HepG2 (cell line): Measurements from ENCODE around the gene EPB41L1. TPM values are rescaled to one million over a fixed set of nuclear protein-coding genes. Genes with fewer than 3 reads are reported as not detected.
A peak's percentile ranks its signal among the peaks of the same experiment; 100 is the strongest.

Experiments used
- ARNT ChIP-seq: fragments of 450-650 bp; IDR thresholded peaks from 2 replicates; pipeline ENCODE4 v1.6.1; 2017
- HBP1 ChIP-seq: IDR thresholded peaks from 2 replicates; pipeline ENCODE4 v1.6.1; 2016; ENCODE audit warnings: low read depth, control low read depth
- MED1 ChIP-seq: sonication (generic); formaldehyde crosslinking; IDR thresholded peaks from 2 replicates; pipeline ENCODE4 v1.4.0; 2020; ENCODE audit warnings: missing genetic modification reagents
- RNF219 ChIP-seq: sonication (generic); formaldehyde crosslinking; IDR thresholded peaks from 2 replicates; pipeline ENCODE4 v1.5.0; 2020; ENCODE audit warnings: mild to moderate bottlenecking, missing genetic modification reagents
- SIN3A ChIP-seq: IDR thresholded peaks from 2 replicates; pipeline ENCODE4 v1.6.1; 2011; ENCODE audit warnings: low read depth, mild to moderate bottlenecking, control low read depth, low read length, borderline replicate concordance
- SOX6 ChIP-seq, 2 experiments: fragments of 450-650 bp in 1 of 2; sonication (generic) in 1 of 2; formaldehyde crosslinking in 1 of 2; IDR thresholded peaks; 2 replicates each; pipeline versions ENCODE4 v1.4.0 to v1.6.1; 2017 to 2020; ENCODE audit warnings: antibody characterized with exemption in 1 of 2, mild to moderate bottlenecking in 1 of 2, missing genetic modification reagents in 1 of 2
- YEATS2 ChIP-seq: sonication (generic); formaldehyde crosslinking; IDR thresholded peaks from 2 replicates; pipeline ENCODE4 v1.4.0; 2020; ENCODE audit warnings: missing genetic modification reagents, borderline replicate concordance
- ZBTB2 ChIP-seq: sonication (generic); formaldehyde crosslinking; IDR thresholded peaks from 2 replicates; pipeline ENCODE4 v1.8.0; 2022; ENCODE audit warnings: low read depth, missing genetic modification reagents
- ZNF605 ChIP-seq: sonication (generic); formaldehyde crosslinking; IDR thresholded peaks from 2 replicates; pipeline ENCODE4 v1.8.0; 2022; ENCODE audit warnings: mild to moderate bottlenecking, missing genetic modification reagents
- ZNF772 ChIP-seq: sonication (generic); formaldehyde crosslinking; IDR thresholded peaks from 2 replicates; pipeline ENCODE4 v1.5.0; 2020; ENCODE audit warnings: mild to moderate bottlenecking, missing genetic modification reagents
- polyA plus RNA-seq, 8 experiments: library from polyadenylated mRNA; depleted of rRNA in 3 of 8; stranded (reverse) in 7 of 8; unstranded in 1 of 8; fragments of >200 nt; fragmentation: Illumina TruSeq in 4 of 8; extraction: Trizol in 4 of 8; gene quantifications; 2 replicates each; pipeline versions ENCODE4 v1.2.1 to v1.2.3, GENCODE V29; 2011 to 2016; ENCODE audit warnings: low read depth in 4 of 8, missing spikeins in 1 of 8, mixed read lengths in 1 of 8; ENCODE audit not compliant: insufficient read depth in 1 of 8
- total RNA-seq, 5 experiments: library from RNA; depleted of rRNA; stranded (reverse); fragments of >200 nt; fragmentation: Illumina TruSeq; extraction: Trizol; gene quantifications; 2 replicates each; pipeline ENCODE4 v1.2.3, GENCODE V29; 2016; ENCODE audit warnings: low read depth in 1 of 5
- TF ChIP-seq, protein P1 (sequence below), 2 experiments: IDR thresholded peaks; 2 replicates each; pipeline ENCODE4 v1.6.1; 2011 to 2012; ENCODE audit warnings: low read length in 2 of 2, borderline replicate concordance in 1 of 2, low read depth in 1 of 2, mild to moderate bottlenecking in 1 of 2, moderate library complexity in 1 of 2
- TF ChIP-seq, protein P2 (sequence below): IDR thresholded peaks from 2 replicates; pipeline ENCODE4 v1.6.1; 2012; ENCODE audit warnings: low read length, improper control_type of control experiment
- TF ChIP-seq, protein P3 (sequence below): sonication (generic); formaldehyde crosslinking; IDR thresholded peaks from 2 replicates; pipeline ENCODE4 v1.9.0; 2022; ENCODE audit warnings: low read depth, missing genetic modification reagents

EPB41L1 gene
- total and polyA plus RNA-seq, 2 of the 13 experiments (the other 11 are each of a cell fraction or from before 2014, with no cell fraction given), result 16.7 to 39.0 TPM

- TF ChIP-seq, protein P1, sequence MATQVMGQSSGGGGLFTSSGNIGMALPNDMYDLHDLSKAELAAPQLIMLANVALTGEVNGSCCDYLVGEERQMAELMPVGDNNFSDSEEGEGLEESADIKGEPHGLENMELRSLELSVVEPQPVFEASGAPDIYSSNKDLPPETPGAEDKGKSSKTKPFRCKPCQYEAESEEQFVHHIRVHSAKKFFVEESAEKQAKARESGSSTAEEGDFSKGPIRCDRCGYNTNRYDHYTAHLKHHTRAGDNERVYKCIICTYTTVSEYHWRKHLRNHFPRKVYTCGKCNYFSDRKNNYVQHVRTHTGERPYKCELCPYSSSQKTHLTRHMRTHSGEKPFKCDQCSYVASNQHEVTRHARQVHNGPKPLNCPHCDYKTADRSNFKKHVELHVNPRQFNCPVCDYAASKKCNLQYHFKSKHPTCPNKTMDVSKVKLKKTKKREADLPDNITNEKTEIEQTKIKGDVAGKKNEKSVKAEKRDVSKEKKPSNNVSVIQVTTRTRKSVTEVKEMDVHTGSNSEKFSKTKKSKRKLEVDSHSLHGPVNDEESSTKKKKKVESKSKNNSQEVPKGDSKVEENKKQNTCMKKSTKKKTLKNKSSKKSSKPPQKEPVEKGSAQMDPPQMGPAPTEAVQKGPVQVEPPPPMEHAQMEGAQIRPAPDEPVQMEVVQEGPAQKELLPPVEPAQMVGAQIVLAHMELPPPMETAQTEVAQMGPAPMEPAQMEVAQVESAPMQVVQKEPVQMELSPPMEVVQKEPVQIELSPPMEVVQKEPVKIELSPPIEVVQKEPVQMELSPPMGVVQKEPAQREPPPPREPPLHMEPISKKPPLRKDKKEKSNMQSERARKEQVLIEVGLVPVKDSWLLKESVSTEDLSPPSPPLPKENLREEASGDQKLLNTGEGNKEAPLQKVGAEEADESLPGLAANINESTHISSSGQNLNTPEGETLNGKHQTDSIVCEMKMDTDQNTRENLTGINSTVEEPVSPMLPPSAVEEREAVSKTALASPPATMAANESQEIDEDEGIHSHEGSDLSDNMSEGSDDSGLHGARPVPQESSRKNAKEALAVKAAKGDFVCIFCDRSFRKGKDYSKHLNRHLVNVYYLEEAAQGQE (IDR thresholded peaks at IDR 0.05; ENCODE audit: borderline replicate concordance in 1 of 2, low read depth in 1 of 2, low read length in 2 of 2), result no peak; a peak in 1 of 4 replicates
- TF ChIP-seq ARNT, result no peak
- TF ChIP-seq ZNF772 (CRISPR knock-in tag), result no peak
- TF ChIP-seq HBP1 (CRISPR knock-in tag), result no peak
- TF ChIP-seq YEATS2 (CRISPR knock-in tag), result peak; percentile 58; the same call in 1 of the 2 replicates
- no peak for TF ChIP-seq RNF219
- no peak for TF ChIP-seq ZBTB2
- peak; percentile 93 for TF ChIP-seq ZNF605 (CRISPR knock-in tag)
- TF ChIP-seq SIN3A, result no peak
- peak; percentile 94 for TF ChIP-seq MED1 (CRISPR knock-in tag)
- no peak for TF ChIP-seq SOX6 (IDR thresholded peaks at IDR 0.05)
- TF ChIP-seq SOX6 (CRISPR knock-in tag; IDR thresholded peaks at IDR 0.05), result peak; percentile 81
- TF ChIP-seq, protein P2, sequence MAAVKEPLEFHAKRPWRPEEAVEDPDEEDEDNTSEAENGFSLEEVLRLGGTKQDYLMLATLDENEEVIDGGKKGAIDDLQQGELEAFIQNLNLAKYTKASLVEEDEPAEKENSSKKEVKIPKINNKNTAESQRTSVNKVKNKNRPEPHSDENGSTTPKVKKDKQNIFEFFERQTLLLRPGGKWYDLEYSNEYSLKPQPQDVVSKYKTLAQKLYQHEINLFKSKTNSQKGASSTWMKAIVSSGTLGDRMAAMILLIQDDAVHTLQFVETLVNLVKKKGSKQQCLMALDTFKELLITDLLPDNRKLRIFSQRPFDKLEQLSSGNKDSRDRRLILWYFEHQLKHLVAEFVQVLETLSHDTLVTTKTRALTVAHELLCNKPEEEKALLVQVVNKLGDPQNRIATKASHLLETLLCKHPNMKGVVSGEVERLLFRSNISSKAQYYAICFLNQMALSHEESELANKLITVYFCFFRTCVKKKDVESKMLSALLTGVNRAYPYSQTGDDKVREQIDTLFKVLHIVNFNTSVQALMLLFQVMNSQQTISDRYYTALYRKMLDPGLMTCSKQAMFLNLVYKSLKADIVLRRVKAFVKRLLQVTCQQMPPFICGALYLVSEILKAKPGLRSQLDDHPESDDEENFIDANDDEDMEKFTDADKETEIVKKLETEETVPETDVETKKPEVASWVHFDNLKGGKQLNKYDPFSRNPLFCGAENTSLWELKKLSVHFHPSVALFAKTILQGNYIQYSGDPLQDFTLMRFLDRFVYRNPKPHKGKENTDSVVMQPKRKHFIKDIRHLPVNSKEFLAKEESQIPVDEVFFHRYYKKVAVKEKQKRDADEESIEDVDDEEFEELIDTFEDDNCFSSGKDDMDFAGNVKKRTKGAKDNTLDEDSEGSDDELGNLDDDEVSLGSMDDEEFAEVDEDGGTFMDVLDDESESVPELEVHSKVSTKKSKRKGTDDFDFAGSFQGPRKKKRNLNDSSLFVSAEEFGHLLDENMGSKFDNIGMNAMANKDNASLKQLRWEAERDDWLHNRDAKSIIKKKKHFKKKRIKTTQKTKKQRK, result no peak
- TF ChIP-seq, protein P3, sequence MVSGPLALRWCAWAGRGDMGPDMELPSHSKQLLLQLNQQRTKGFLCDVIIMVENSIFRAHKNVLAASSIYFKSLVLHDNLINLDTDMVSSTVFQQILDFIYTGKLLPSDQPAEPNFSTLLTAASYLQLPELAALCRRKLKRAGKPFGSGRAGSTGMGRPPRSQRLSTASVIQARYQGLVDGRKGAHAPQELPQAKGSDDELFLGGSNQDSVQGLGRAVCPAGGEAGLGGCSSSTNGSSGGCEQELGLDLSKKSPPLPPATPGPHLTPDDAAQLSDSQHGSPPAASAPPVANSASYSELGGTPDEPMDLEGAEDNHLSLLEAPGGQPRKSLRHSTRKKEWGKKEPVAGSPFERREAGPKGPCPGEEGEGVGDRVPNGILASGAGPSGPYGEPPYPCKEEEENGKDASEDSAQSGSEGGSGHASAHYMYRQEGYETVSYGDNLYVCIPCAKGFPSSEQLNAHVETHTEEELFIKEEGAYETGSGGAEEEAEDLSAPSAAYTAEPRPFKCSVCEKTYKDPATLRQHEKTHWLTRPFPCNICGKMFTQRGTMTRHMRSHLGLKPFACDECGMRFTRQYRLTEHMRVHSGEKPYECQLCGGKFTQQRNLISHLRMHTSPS (CRISPR knock-in tag), result peak; percentile 42; the same call in 1 of the 2 replicates
These were observed 3.5 kb upstream of the EPB41L1 start (continued) for GRCh38 chr20:36150847-36151539.
